Vagina (tissue), 2 donors: ENCODE measurements around the gene E2F3. TPM values are rescaled to one million over a fixed set of nuclear protein-coding genes. Genes with fewer than 3 reads are reported as not detected.
"Not testable (repeated sequence)": the region's sequence is repeated elsewhere in the genome, so short reads cannot be mapped to it uniquely, and the experiment has no call there.

Experiments used
- DNase-seq, 2 donors: peaks; one replicate each; pipeline ENCODE4 v3.0.0-alpha.2; 2017; ENCODE audit errors: extremely low spot score in 2 of 2
- H3K27ac ChIP-seq: fragments of 200-600 bp; sonication (generic); one replicate; pipeline ENCODE4 v1.5.1; 2019
- H3K27me3 ChIP-seq: fragments of 200-600 bp; sonication (generic); one replicate; pipeline ENCODE4 v1.5.1; 2019
- H3K36me3 ChIP-seq, 2 donors: fragments of 200-600 bp; sonication (generic); one replicate each; pipeline ENCODE4 v1.5.1; 2017 to 2019
- H3K4me1 ChIP-seq: fragments of 200-600 bp; sonication (generic); one replicate; pipeline ENCODE4 v1.5.1; 2019
- H3K4me3 ChIP-seq, 2 donors: fragments of 200-600 bp; sonication (generic); 1 replicate in 1 of 2; 2 replicates in 1 of 2; pipeline ENCODE4 v1.5.1; 2016 to 2019
- H3K9me3 ChIP-seq: fragments of 200-600 bp; sonication (generic); one replicate; pipeline ENCODE4 v1.5.1; 2019
- CTCF ChIP-seq, 3 experiments: fragments of 450-650 bp in 2 of 3; fragments of 200-600 bp in 1 of 3; sonication (generic) in 1 of 3; IDR thresholded peaks; one replicate each; pipeline ENCODE4 v1.5.1; 2017 to 2019; ENCODE audit warnings: antibody characterized with exemption in 3 of 3, mild to moderate bottlenecking in 2 of 3, moderate library complexity in 2 of 3
- POLR2A ChIP-seq, 2 donors: fragments of 450-650 bp; IDR thresholded peaks; one replicate each; pipeline ENCODE4 v1.6.1; 2017; ENCODE audit warnings: antibody characterized with exemption in 2 of 2, mild to moderate bottlenecking in 2 of 2, moderate library complexity in 2 of 2
- POLR2AphosphoS5 ChIP-seq, 2 donors: sonication (generic); formaldehyde crosslinking; IDR thresholded peaks; one replicate each; pipeline ENCODE4 v1.9.0; 2017; ENCODE audit warnings: antibody characterized with exemption in 2 of 2, mild to moderate bottlenecking in 2 of 2, low read depth in 1 of 2; ENCODE audit not compliant: insufficient read depth in 1 of 2
- intact Hi-C: fragments of 100-400 bp; cut with DNase I; formaldehyde crosslinking; loops from one replicate; pipeline ENCODE4 v1.15.1; 2023
- total RNA-seq: library from RNA; depleted of rRNA; stranded (reverse); fragments of >200 nt; gene quantifications from one replicate; pipeline ENCODE4 v1.2.3, GENCODE V29; 2016

The E2F3 gene
- total RNA-seq, 1 donor from 2014 or later, result 4.4 TPM

GRCh38 chr6:20492099-20492498 is 90.4 kb downstream of the E2F3 start:
- no peak for TF ChIP-seq POLR2AphosphoS5 (IDR thresholded peaks at IDR 0.05; ENCODE audit: insufficient read depth in 1 of 2, low read depth in 1 of 2)
- no peak for TF ChIP-seq POLR2A (IDR thresholded peaks at IDR 0.05)
- no peak for TF ChIP-seq CTCF (IDR thresholded peaks at IDR 0.05)
- no peaks in the 10 kb centered on the region for H3K27me3 ChIP-seq
- intact Hi-C loops, result no loop called here
- H3K27ac ChIP-seq, result no peak overlapping the region
- no peak overlapping the region for H3K4me3 ChIP-seq
- no peaks in the 10 kb centered on the region for H3K4me1 ChIP-seq
- DNase-seq, result no peak
- H3K36me3 ChIP-seq, result peaks cover 0 to 6% of the 10 kb centered on the region in 2 donors
- H3K9me3 ChIP-seq, result no peaks in the 10 kb centered on the region

DNA sequence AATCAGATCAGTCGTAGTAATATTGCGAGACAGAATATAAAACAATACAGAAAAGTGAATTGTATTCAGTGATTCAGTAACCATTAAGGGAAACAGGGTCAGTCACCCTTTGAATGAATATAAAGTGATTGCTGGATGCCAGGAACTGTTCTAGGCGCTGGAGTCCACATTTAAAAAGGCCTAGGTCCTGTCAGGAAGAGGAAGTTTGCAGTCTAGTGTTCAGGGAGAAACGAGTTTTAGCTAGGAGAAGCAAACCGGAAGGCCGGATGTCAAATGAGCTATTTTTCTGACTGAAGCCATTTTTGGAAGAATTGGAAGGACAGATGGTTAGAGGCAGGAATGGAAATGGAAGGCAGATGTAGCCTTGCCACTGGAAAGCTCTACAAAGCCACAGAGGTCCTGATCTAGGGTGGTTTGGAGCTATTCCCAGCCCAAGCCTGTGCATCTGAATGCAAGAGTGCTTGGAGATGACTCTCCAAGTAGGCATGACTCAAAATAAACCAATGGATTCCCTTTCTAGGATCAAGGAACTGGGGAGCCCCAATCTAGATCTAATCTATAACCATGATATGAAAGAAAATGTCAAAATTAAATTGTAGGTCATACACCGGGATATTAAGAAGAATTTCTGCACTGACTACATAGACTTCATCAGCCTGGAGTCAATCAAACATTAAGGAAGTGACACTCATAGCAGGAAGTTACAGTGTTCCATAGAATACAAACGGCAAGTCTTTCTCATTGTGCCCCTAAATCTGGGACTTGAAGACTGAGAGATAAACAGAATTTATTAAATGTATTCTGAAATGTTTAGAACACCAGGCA is 95.7 kb downstream of the E2F3 start:
- Histone ChIP-seq H3K36me3 (no peaks in the 10 kb centered on the region), H3K4me1 (no peaks in the 10 kb centered on the region), H3K27ac (no peak overlapping the region), H3K27me3 (no peaks in the 10 kb centered on the region), H3K4me3 (no peak overlapping the region), H3K9me3 (no peaks in the 10 kb centered on the region)
- no peak for TF ChIP-seq CTCF (IDR thresholded peaks at IDR 0.05)
- no peak for TF ChIP-seq POLR2AphosphoS5 (IDR thresholded peaks at IDR 0.05; ENCODE audit: insufficient read depth in 1 of 2, low read depth in 1 of 2)
- no peak for TF ChIP-seq POLR2A (IDR thresholded peaks at IDR 0.05)
- intact Hi-C loops, result no loop called here
- no peak for DNase-seq

GRCh38 chr6:20498041-20498385 is 96.3 kb downstream of the E2F3 start:
- intact Hi-C loops, result no loop called here
- Histone ChIP-seq H3K4me3 (no peak overlapping the region), H3K4me1 (no peaks in the 10 kb centered on the region), H3K27ac (no peak overlapping the region), H3K9me3 (no peaks in the 10 kb centered on the region), H3K27me3 (no peaks in the 10 kb centered on the region), H3K36me3 (no peaks in the 10 kb centered on the region)
- no peak for DNase-seq
- no peak for TF ChIP-seq POLR2A (IDR thresholded peaks at IDR 0.05)
- no peak for TF ChIP-seq CTCF (IDR thresholded peaks at IDR 0.05)
- TF ChIP-seq POLR2AphosphoS5 (IDR thresholded peaks at IDR 0.05; ENCODE audit: insufficient read depth in 1 of 2, low read depth in 1 of 2), result no peak

DNA sequence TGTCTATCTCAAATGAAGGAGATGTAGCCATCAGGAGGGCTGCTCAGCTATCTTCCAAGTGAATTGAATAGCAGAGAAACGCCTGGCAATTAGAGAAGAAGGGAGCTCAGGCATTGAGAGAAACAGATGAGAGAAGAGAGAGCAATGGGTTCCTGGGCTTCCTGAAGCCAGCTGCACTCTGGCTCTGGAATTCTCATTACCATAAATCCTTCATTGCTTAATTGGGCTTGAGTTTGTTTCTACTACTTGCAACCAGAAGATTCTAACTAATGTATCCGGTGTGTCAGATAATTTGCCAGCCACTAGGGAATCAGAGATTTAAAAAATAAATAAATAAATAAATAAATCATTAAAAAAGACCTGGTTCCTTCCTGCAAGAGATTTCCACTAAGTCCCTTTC is 107.5 kb downstream of the E2F3 start:
- no peak overlapping the region for H3K4me3 ChIP-seq
- TF ChIP-seq CTCF (IDR thresholded peaks at IDR 0.05), result no peak
- TF ChIP-seq POLR2AphosphoS5 (IDR thresholded peaks at IDR 0.05; ENCODE audit: insufficient read depth in 1 of 2, low read depth in 1 of 2), result no peak
- no peak for TF ChIP-seq POLR2A (IDR thresholded peaks at IDR 0.05)
- no peak overlapping the region for H3K27ac ChIP-seq
- no peak for DNase-seq
- no peaks in the 10 kb centered on the region for H3K4me1 ChIP-seq
- no peaks in the 10 kb centered on the region for H3K36me3 ChIP-seq
- H3K27me3 ChIP-seq, result no peaks in the 10 kb centered on the region
- intact Hi-C loops, result no loop called here
- no peaks in the 10 kb centered on the region for H3K9me3 ChIP-seq

- no peak for DNase-seq
- Histone ChIP-seq H3K36me3 (no peaks in the 10 kb centered on the region), H3K27me3 (no peaks in the 10 kb centered on the region), H3K9me3 (no peaks in the 10 kb centered on the region), H3K27ac (no peak overlapping the region), H3K4me3 (no peak overlapping the region), H3K4me1 (no peaks in the 10 kb centered on the region)
- TF ChIP-seq POLR2A (IDR thresholded peaks at IDR 0.05) (no peak), POLR2AphosphoS5 (IDR thresholded peaks at IDR 0.05; ENCODE audit: insufficient read depth in 1 of 2, low read depth in 1 of 2) (no peak), CTCF (IDR thresholded peaks at IDR 0.05) (no peak)
- intact Hi-C loops, result no loop called here
Observed at GRCh38 chr6:20511852-20512251, 110.2 kb downstream of the E2F3 start.

GRCh38 chr6:20525208-20525607 is 123.5 kb downstream of the E2F3 start:
- not testable (repeated sequence) for H3K9me3 ChIP-seq, DNase-seq, H3K4me1 ChIP-seq, H3K27me3 ChIP-seq, H3K4me3 ChIP-seq, H3K36me3 ChIP-seq, H3K27ac ChIP-seq
- intact Hi-C loops, result loop anchor here (5.0 kb wide), 1 partner anchor 238 kb away; no protein-coding TSS in a partner anchor
